ENCODE results near the gene CRACR2B. TPM values are rescaled to one million over a fixed set of nuclear protein-coding genes. Genes with fewer than 3 reads are reported as not detected.

Gene CRACR2B
- total RNA-seq, 1 experiment from 2014 or later: 132 TPM

- Histone ChIP-seq H3K4me3 (ENCODE audit: low read depth in 2 of 2, low read length in 2 of 2) (no peak overlapping the region), H3K9me3 (ENCODE audit: control insufficient read depth, insufficient read depth, low read depth, low read length) (no peaks in the 10 kb centered on the region), H3K4me1 (ENCODE audit: control insufficient read depth, insufficient read depth, low read length) (peaks cover 68% of the 10 kb centered on the region), H3K27me3 (ENCODE audit: control insufficient read depth, insufficient read depth, low read length) (no peaks in the 10 kb centered on the region), H3K36me3 (ENCODE audit: control insufficient read depth, insufficient read depth, low read length) (peaks cover 5% of the 10 kb centered on the region; the same call in 1 of the 2 replicates), H3K27ac (ENCODE audit: low read length) (peak overlapping the region; percentile 92)
- in situ Hi-C loops (cut with HindIII; ENCODE audit: low pct_unique_long_range_greater_than_20kb, low sequenced_read_pairs): no loop called here
- CTCF ChIA-PET: no interaction called here
- ATAC-seq (no peak), DNase-seq (ENCODE audit: low read depth, low spot score) (no peak)
- intact Hi-C loops (cut with micrococcal nuclease; ENCODE audit: unreplicated experiment): no loop called here
- TF ChIP-seq POLR2AphosphoS5 (IDR thresholded peaks at IDR 0.05; ENCODE audit: low read depth, low read length): no peak
- BruUV-seq (replicated peaks): no TSS peak
- POLR2A ChIA-PET: interaction anchor here (0.6 kb wide), 2 partner anchors 9 to 26 kb away, joined by 5 to 6 read pairs; partner anchors contain the start of gene CRACR2B
Measured at GRCh38 chr11:836700-837099, 9.0 kb downstream of the CRACR2B start.

- no peak for TF ChIP-seq CTCF (IDR thresholded peaks at IDR 0.05)
- peak; percentile 45; the same call in 1 of the 2 replicates for TF ChIP-seq SIN3A (IDR thresholded peaks at IDR 0.05; ENCODE audit: borderline replicate concordance, insufficient read depth, low read depth, low read length)
- peak; percentile 70 for TF ChIP-seq POLR2AphosphoS5 (IDR thresholded peaks at IDR 0.05; ENCODE audit: low read depth, low read length)
- 0 out of 2 replicates have a peak, but pooled peaks have one; percentile 8 for TF ChIP-seq TCF7L2 (IDR thresholded peaks at IDR 0.05; ENCODE audit: low read depth, low read length)
- no TSS peak for BruUV-seq (replicated peaks)
- ChIA-PET CTCF (interaction anchor here (0.7 kb wide), 1 partner anchor 213 kb away, joined by 8 read pairs; no protein-coding TSS in a partner anchor), POLR2A (interaction anchor here (0.6 kb wide), 2 partner anchors 10 to 27 kb away, joined by 5 to 6 read pairs; partner anchors contain the start of gene CRACR2B)
- Histone ChIP-seq H3K36me3 (ENCODE audit: control insufficient read depth, insufficient read depth, low read length) (peaks cover 5% of the 10 kb centered on the region; the same call in 1 of the 2 replicates), H3K4me1 (ENCODE audit: control insufficient read depth, insufficient read depth, low read length) (peaks cover 63% of the 10 kb centered on the region), H3K9me3 (ENCODE audit: control insufficient read depth, insufficient read depth, low read depth, low read length) (no peaks in the 10 kb centered on the region), H3K27ac (ENCODE audit: low read length) (peak overlapping the region; percentile 92), H3K27me3 (ENCODE audit: control insufficient read depth, insufficient read depth, low read length) (no peaks in the 10 kb centered on the region), H3K4me3 (ENCODE audit: low read depth in 2 of 2, low read length in 2 of 2) (no peak overlapping the region; a peak in 1 of 4 replicates)
- in situ Hi-C loops (cut with HindIII; ENCODE audit: low pct_unique_long_range_greater_than_20kb, low sequenced_read_pairs) (no loop called here), intact Hi-C loops (cut with micrococcal nuclease; ENCODE audit: unreplicated experiment) (no loop called here)
- DNase-seq (ENCODE audit: low read depth, low spot score): no peak
- peak; percentile 17 for ATAC-seq
Measured at GRCh38 chr11:837189-837989, 9.7 kb downstream of the CRACR2B start.

GRCh38 chr11:837990-838307 is 10.2 kb downstream of the CRACR2B start:
- DNase-seq (ENCODE audit: low read depth, low spot score) (no peak), ATAC-seq (peak; percentile 5)
- Histone ChIP-seq H3K27me3 (ENCODE audit: control insufficient read depth, insufficient read depth, low read length) (no peaks in the 10 kb centered on the region), H3K27ac (ENCODE audit: low read length) (peak overlapping the region; percentile 92), H3K4me1 (ENCODE audit: control insufficient read depth, insufficient read depth, low read length) (peaks cover 63% of the 10 kb centered on the region), H3K4me3 (ENCODE audit: low read depth in 2 of 2, low read length in 2 of 2) (no peak overlapping the region), H3K9me3 (ENCODE audit: control insufficient read depth, insufficient read depth, low read depth, low read length) (no peaks in the 10 kb centered on the region), H3K36me3 (ENCODE audit: control insufficient read depth, insufficient read depth, low read length) (peaks cover 5% of the 10 kb centered on the region; the same call in 1 of the 2 replicates)
- in situ Hi-C loops (cut with HindIII; ENCODE audit: low pct_unique_long_range_greater_than_20kb, low sequenced_read_pairs): no loop called here
- intact Hi-C loops (cut with micrococcal nuclease; ENCODE audit: unreplicated experiment): no loop called here
- peak; percentile 9; the same call in 1 of the 2 replicates for TF ChIP-seq POLR2AphosphoS5 (IDR thresholded peaks at IDR 0.05; ENCODE audit: low read depth, low read length)
- TF ChIP-seq REST (IDR thresholded peaks at IDR 0.05; ENCODE audit: insufficient read depth in 1 of 2, low read depth in 2 of 2, low read length in 1 of 2): no peak
- TF ChIP-seq SIN3A (IDR thresholded peaks at IDR 0.05; ENCODE audit: borderline replicate concordance, insufficient read depth, low read depth, low read length): no peak
- no TSS peak for BruUV-seq (replicated peaks)
- CTCF ChIA-PET: interaction anchor here (0.7 to 1.3 kb wide), 2 partner anchors 17 to 213 kb away, joined by 3 to 8 read pairs; no protein-coding TSS in a partner anchor
- POLR2A ChIA-PET: no interaction called here

Data from Panc1 (cell line).